Sigmoid colon (tissue), 7 donors: ENCODE data around the gene GPC5. TPM values are rescaled to one million over a fixed set of nuclear protein-coding genes. Genes with fewer than 3 reads are reported as not detected.

ENCODE experiments used
- DNase-seq: peaks from one replicate; pipeline ENCODE4 v3.0.0-alpha.2; 2019
- H3K27ac ChIP-seq, 4 donors: fragments of 200-600 bp; sonication (generic); one replicate each; pipeline ENCODE4 v1.5.1; 2016 to 2019; ENCODE audit warnings: mild to moderate bottlenecking in 1 of 4
- H3K27me3 ChIP-seq, 3 donors: fragments of 200-600 bp; sonication (generic); one replicate each; pipeline ENCODE4 v1.5.1; 2019; ENCODE audit warnings: mild to moderate bottlenecking in 1 of 3
- H3K36me3 ChIP-seq, 4 donors: fragments of 200-600 bp; sonication (generic); one replicate each; pipeline ENCODE4 v1.5.1; 2016 to 2019
- H3K4me1 ChIP-seq, 4 donors: fragments of 200-600 bp; sonication (generic); one replicate each; pipeline ENCODE4 v1.5.1; 2017 to 2019
- H3K4me3 ChIP-seq, 4 donors: fragments of 200-600 bp; sonication (generic); one replicate each; pipeline ENCODE4 v1.5.1; 2017 to 2019; ENCODE audit warnings: mild to moderate bottlenecking in 2 of 4, moderate library complexity in 1 of 4
- H3K9me3 ChIP-seq, 4 donors: fragments of 200-600 bp in 3 of 4; sonication (generic) in 3 of 4; one replicate each; pipeline versions ENCODE4 v1.5.1 to v1.6.1; 2013 to 2019
- CTCF ChIP-seq, 4 experiments: fragments of 450-650 bp in 3 of 4; fragments of 200-600 bp in 1 of 4; IDR thresholded peaks; one replicate each; pipeline ENCODE4 v1.5.1; 2016 to 2019; ENCODE audit warnings: antibody characterized with exemption in 4 of 4, mild to moderate bottlenecking in 3 of 4, moderate library complexity in 2 of 4
- EP300 ChIP-seq, 4 donors: sonication (generic); formaldehyde crosslinking; IDR thresholded peaks; one replicate each; pipeline ENCODE4 v1.6.1; 2017; ENCODE audit warnings: antibody characterized with exemption in 4 of 4
- POLR2A ChIP-seq, 2 donors: fragments of 450-650 bp; IDR thresholded peaks; one replicate each; pipeline ENCODE4 v1.6.1; 2016; ENCODE audit warnings: antibody characterized with exemption in 2 of 2, mild to moderate bottlenecking in 2 of 2, moderate library complexity in 2 of 2
- POLR2AphosphoS5 ChIP-seq, 4 donors: sonication (generic); formaldehyde crosslinking; IDR thresholded peaks; one replicate each; pipeline ENCODE4 v1.6.1; 2017; ENCODE audit warnings: antibody characterized with exemption in 4 of 4
- WGBS, 2 donors: extraction: QIAGEN DNeasy Blood & Tissue Kit; methylation state at CpG; one replicate each; pipeline ENCODE4 v1.1.7; 2013; 5-methylcytosine and 5-hydroxymethylcytosine counted together
- intact Hi-C: fragments of 100-400 bp; cut with DNase I; formaldehyde crosslinking; loops from one replicate; pipeline ENCODE4 v1.15.1; 2023
- polyA plus RNA-seq, 3 donors: library from polyadenylated mRNA; stranded (reverse); fragments of 200-250 nt; gene quantifications; one replicate each; pipeline ENCODE4 v1.2.3, GENCODE V29; 2013
- total RNA-seq, 4 donors: library from RNA; depleted of rRNA; stranded (reverse); fragments of >200 nt; gene quantifications; one replicate each; pipeline ENCODE4 v1.1.0, GENCODE V29; 2016
- donor health status: healthy with polysubstance abuse.
- donor health status: Bipolar disorder and iron deficiency.
- donor health status: healthy.

The GPC5 gene
- total and polyA plus RNA-seq, 7 donors, result 0.39 to 3.9 (median 2.9) TPM; not detected in 2

DNA sequence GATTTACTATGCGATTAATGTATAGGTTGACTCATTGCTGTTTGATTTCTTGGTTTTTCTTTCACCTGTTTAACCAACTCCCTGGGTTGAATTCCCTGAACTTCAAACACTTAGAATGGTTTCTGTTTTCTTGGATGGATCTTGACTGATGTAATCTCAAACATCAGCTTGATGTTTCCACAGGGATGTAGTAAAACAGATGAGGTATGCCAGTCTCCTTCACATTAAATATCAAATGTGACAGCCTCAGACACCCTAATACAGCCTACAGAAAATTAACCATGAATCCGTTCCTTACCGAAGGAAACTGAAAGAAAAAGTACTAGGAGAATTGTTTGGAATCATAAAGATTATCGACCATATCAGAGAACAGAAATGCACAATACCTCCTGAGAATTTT, 631.2 kb downstream of the GPC5 start:
- intact Hi-C loops, result no loop called here
- Histone ChIP-seq H3K4me3 (no peak overlapping the region), H3K36me3 (no peaks in the 10 kb centered on the region), H3K27me3 (no peaks in the 10 kb centered on the region), H3K9me3 (no peaks in the 10 kb centered on the region), H3K27ac (no peak overlapping the region), H3K4me1 (no peaks in the 10 kb centered on the region)
- 81 to 91% methylated on average over 4 of the region's 4 CpGs for WGBS, 2 donors
- TF ChIP-seq POLR2AphosphoS5 (IDR thresholded peaks at IDR 0.05) (no peak), POLR2A (IDR thresholded peaks at IDR 0.05) (no peak), CTCF (IDR thresholded peaks at IDR 0.05) (no peak), EP300 (IDR thresholded peaks at IDR 0.05) (no peak)
- DNase-seq, result no peak

DNA sequence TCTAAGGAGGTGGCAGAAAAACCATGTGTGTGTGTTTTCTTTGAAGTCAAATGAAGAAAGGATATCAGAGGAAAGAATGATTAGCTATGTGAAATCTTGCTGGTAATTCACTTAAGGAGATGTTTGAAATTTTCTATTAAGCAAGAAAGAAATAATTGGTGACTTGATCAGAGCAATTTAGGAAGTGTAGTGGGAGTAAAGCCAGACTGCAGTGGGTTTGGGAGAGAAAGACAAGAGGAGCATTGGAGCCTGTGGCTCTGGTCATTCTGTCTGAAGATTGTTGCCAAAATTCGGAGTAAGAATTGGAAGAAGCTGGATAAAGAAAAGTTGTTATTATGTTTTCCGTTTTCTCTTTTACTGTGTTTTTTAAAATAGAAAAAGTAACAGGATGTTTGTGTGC, 640.5 kb downstream of the GPC5 start:
- no peak for TF ChIP-seq POLR2AphosphoS5 (IDR thresholded peaks at IDR 0.05)
- no peak for TF ChIP-seq POLR2A (IDR thresholded peaks at IDR 0.05)
- TF ChIP-seq EP300 (IDR thresholded peaks at IDR 0.05), result no peak
- no peak for TF ChIP-seq CTCF (IDR thresholded peaks at IDR 0.05)
- WGBS, 2 donors, result 84 to 87% methylated on average over 2 of the region's 2 CpGs

GRCh38 chr13:92042522-92042921, 644.1 kb downstream of the GPC5 start:
- no peak for TF ChIP-seq CTCF (IDR thresholded peaks at IDR 0.05)
- no peak for TF ChIP-seq POLR2AphosphoS5 (IDR thresholded peaks at IDR 0.05)
- TF ChIP-seq POLR2A (IDR thresholded peaks at IDR 0.05), result no peak
- no peak for TF ChIP-seq EP300 (IDR thresholded peaks at IDR 0.05)
- no peak for DNase-seq
- Histone ChIP-seq H3K27ac (no peak overlapping the region), H3K36me3 (no peaks in the 10 kb centered on the region), H3K27me3 (no peaks in the 10 kb centered on the region), H3K4me1 (no peaks in the 10 kb centered on the region), H3K4me3 (no peak overlapping the region), H3K9me3 (no peaks in the 10 kb centered on the region)
- intact Hi-C loops, result no loop called here
- WGBS, 2 donors, result 67 to 72% methylated on average over 4 of the region's 4 CpGs

More for the DNA sequence above, 640.5 kb downstream of the GPC5 start:
- H3K27me3 ChIP-seq, result no peaks in the 10 kb centered on the region
- H3K27ac ChIP-seq, result no peak overlapping the region
- intact Hi-C loops, result no loop called here
- no peak for DNase-seq
- no peaks in the 10 kb centered on the region for H3K4me1 ChIP-seq
- H3K9me3 ChIP-seq, result no peaks in the 10 kb centered on the region
- no peaks in the 10 kb centered on the region for H3K36me3 ChIP-seq
- no peak overlapping the region for H3K4me3 ChIP-seq

DNA sequence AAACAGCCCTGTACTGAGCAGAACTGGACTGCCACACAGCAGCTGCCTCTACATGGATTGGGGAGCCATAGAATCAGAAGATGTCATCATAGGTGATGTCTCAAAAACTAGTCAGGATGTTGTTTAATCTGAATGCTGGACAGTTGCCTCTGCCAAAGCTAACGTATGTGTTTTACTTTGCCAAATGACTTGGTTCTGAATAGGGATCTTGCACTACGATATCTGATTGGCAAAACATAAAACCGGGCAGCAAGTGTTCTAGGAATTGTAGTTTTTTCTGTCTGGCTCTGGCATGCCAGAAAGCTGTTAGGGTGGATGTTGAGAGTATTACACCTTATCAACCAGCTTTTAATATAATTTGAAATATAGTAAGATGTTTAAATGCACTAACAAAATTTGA, 645.9 kb downstream of the GPC5 start:
- intact Hi-C loops, result no loop called here
- no peak for DNase-seq
- WGBS, 2 donors, result 72 to 87% methylated on average over 3 of the region's 3 CpGs
- no peaks in the 10 kb centered on the region for H3K9me3 ChIP-seq
- H3K4me3 ChIP-seq, result no peak overlapping the region
- TF ChIP-seq EP300 (IDR thresholded peaks at IDR 0.05), result no peak
- no peak for TF ChIP-seq CTCF (IDR thresholded peaks at IDR 0.05)
- TF ChIP-seq POLR2AphosphoS5 (IDR thresholded peaks at IDR 0.05), result no peak
- H3K27me3 ChIP-seq, result no peaks in the 10 kb centered on the region
- H3K27ac ChIP-seq, result no peak overlapping the region
- no peaks in the 10 kb centered on the region for H3K36me3 ChIP-seq
- no peaks in the 10 kb centered on the region for H3K4me1 ChIP-seq

DNA sequence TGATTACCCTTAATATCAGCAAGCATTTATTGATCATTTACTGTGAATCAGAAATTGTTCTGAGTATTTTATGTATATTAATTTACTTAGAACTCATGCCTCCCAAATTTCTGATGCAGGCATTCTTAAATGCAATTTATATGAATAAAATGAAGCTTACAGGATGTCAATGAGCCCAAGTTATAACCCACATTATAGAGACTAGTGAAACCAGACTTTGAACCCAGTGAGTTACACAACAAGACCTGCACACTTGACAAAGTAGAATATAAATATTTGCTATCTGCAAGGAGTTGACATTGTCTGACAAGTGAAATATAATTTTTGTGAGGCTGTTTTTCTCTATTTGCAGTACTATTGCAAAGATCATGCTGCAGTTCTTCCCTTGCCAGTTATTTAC, 656.0 kb downstream of the GPC5 start:
- H3K27ac ChIP-seq, result no peak overlapping the region
- H3K4me3 ChIP-seq, result no peak overlapping the region
- intact Hi-C loops, result no loop called here
- H3K36me3 ChIP-seq, result no peaks in the 10 kb centered on the region
- H3K9me3 ChIP-seq, result no peaks in the 10 kb centered on the region
- no peak for DNase-seq
- no peaks in the 10 kb centered on the region for H3K4me1 ChIP-seq
- no peaks in the 10 kb centered on the region for H3K27me3 ChIP-seq
- TF ChIP-seq POLR2AphosphoS5 (IDR thresholded peaks at IDR 0.05) (no peak), CTCF (IDR thresholded peaks at IDR 0.05) (no peak)
